H1 (cell line): ENCODE results near the gene PCDHB16.
"Not testable (repeated sequence)": the region's sequence is repeated elsewhere in the genome, so short reads cannot be mapped to it uniquely, and the experiment has no call there.

Source experiments
- CTCF ChIP-seq, 3 experiments: IDR thresholded peaks; 1 replicate in 2 of 3; 2 replicates in 1 of 3; pipeline versions ENCODE4 v1.5.1 to v1.6.1; 2011; ENCODE audit warnings: low read length in 3 of 3, mild to moderate bottlenecking in 3 of 3, inconsistent platforms in 2 of 3, low read depth in 1 of 3, moderate library complexity in 1 of 3; ENCODE audit not compliant: insufficient read depth in 1 of 3; ENCODE audit errors: control extremely low read depth in 1 of 3
- GTF2F1 ChIP-seq: IDR thresholded peaks from 2 replicates; pipeline ENCODE4 v1.6.1; 2012; ENCODE audit warnings: low read depth, low read length, improper control_type of control experiment, borderline replicate concordance

GRCh38 chr5:141152096-141152495 lies 30.1 kb upstream of the PCDHB16 start:
- TF ChIP-seq GTF2F1; CTCF (IDR thresholded peaks at IDR 0.05; ENCODE audit: control extremely low read depth in 1 of 3, insufficient read depth in 1 of 3, low read depth in 1 of 3, low read length in 3 of 3): not testable (repeated sequence)
